GM10266 (cell line): ENCODE results near the gene ANO2.

Experiments
- DNase-seq: peaks from one replicate; pipeline ENCODE4 v3.0.0; 2012; ENCODE audit errors: extremely low spot score
- TF ChIP-seq, protein P1 (sequence below): IDR thresholded peaks from 2 replicates; pipeline ENCODE4 v1.5.1; 2012; ENCODE audit warnings: mild to moderate bottlenecking, low read depth; ENCODE audit not compliant: control insufficient read depth, insufficient read depth; ENCODE audit errors: missing control alignments

ANO2 gene

GRCh38 chr12:5916785-5917290 is 28.2 kb downstream of the ANO2 start:
- TF ChIP-seq, protein P1, sequence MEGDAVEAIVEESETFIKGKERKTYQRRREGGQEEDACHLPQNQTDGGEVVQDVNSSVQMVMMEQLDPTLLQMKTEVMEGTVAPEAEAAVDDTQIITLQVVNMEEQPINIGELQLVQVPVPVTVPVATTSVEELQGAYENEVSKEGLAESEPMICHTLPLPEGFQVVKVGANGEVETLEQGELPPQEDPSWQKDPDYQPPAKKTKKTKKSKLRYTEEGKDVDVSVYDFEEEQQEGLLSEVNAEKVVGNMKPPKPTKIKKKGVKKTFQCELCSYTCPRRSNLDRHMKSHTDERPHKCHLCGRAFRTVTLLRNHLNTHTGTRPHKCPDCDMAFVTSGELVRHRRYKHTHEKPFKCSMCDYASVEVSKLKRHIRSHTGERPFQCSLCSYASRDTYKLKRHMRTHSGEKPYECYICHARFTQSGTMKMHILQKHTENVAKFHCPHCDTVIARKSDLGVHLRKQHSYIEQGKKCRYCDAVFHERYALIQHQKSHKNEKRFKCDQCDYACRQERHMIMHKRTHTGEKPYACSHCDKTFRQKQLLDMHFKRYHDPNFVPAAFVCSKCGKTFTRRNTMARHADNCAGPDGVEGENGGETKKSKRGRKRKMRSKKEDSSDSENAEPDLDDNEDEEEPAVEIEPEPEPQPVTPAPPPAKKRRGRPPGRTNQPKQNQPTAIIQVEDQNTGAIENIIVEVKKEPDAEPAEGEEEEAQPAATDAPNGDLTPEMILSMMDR: no peak
- DNase-seq: no peak

- no peak for DNase-seq
- TF ChIP-seq, protein P1: no peak
Measured at GRCh38 chr12:5915511-5915910, 29.5 kb downstream of the ANO2 start.

DNA sequence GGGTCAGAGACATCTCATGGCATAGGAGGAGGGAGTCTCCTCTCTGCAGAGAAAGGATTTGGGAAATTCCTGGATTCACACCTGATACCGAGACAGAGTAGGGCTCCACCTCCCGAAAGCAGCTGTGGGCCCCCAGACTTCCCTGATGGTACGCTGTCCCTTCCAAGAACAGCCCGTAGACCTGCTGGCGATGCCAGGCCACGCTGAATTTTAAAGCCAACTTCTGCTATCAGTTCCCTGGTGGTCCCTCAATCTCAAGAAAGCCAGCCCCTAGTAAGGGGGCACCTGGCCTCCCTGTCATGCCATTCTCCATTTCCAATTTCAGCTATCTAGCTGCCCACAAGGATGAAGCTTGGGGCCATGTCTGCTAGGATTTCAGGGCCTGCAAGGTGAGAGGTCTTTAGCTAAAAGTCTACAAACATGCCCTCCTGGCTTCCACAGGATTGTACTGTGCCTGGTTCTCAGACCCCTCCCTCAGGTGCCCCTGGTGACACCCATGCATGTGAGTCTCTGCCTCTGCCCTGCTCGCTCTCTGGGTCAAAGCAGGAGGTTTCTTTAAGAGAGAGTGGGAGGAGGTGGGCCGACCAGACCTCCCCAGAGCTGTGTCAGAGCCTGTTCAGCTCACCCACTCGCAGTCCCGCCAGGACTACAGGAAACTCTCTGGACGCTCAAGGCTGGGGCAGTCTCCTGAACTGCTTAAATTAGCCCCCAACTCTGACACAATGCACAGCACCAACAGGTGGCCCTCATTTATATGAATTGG is 30.5 kb downstream of the ANO2 start:
- TF ChIP-seq, protein P1: no peak
- no peak for DNase-seq

- no peak for DNase-seq
- TF ChIP-seq, protein P1: no peak
Measured at GRCh38 chr12:5913387-5913786, 31.7 kb downstream of the ANO2 start.

GRCh38 chr12:5912437-5913334 is 32.4 kb downstream of the ANO2 start:
- no peak for DNase-seq
- TF ChIP-seq, protein P1: no peak

GRCh38 chr12:5912011-5912410 is 33.0 kb downstream of the ANO2 start:
- no peak for DNase-seq
- TF ChIP-seq, protein P1: no peak
